Esophagus squamous epithelium (tissue), 4 donors: Measurements from ENCODE around the gene SPRING1.

ENCODE experiments used
- CTCF ChIP-seq, 6 experiments: fragments of 450-650 bp in 4 of 6; fragments of 200-600 bp in 2 of 6; sonication (generic) in 2 of 6; IDR thresholded peaks; one replicate each; pipeline ENCODE4 v1.5.1; 2016 to 2019; ENCODE audit warnings: antibody characterized with exemption in 6 of 6, mild to moderate bottlenecking in 4 of 6, moderate library complexity in 4 of 6
- POLR2A ChIP-seq, 4 donors: fragments of 450-650 bp; IDR thresholded peaks; one replicate each; pipeline ENCODE4 v1.6.1; 2017; ENCODE audit warnings: antibody characterized with exemption in 4 of 4, mild to moderate bottlenecking in 4 of 4, moderate library complexity in 3 of 4

- no peak for TF ChIP-seq CTCF (IDR thresholded peaks at IDR 0.05)
- TF ChIP-seq POLR2A (IDR thresholded peaks at IDR 0.05), result no peak
Observed at GRCh38 chr12:116689521-116689920, 48.3 kb downstream of the SPRING1 start.
